Activated T-cell treated with anti-CD3 and anti-CD28 coated beads for 48 hours (primary cell): ENCODE measurements around the gene CCDC116.
"Not testable (repeated sequence)": the region's sequence is repeated elsewhere in the genome, so short reads cannot be mapped to it uniquely, and the experiment has no call there.

Experiments
- DNase-seq: peaks from one replicate; pipeline ENCODE4 v3.0.0-alpha.2; 2020; ENCODE audit warnings: low read depth

CCDC116 gene

GRCh38 chr22:21609556-21610157 lies 22.9 kb upstream of the CCDC116 start:
- not testable (repeated sequence) for DNase-seq

- no peak for DNase-seq
These were observed 21.2 kb upstream of the CCDC116 start for GRCh38 chr22:21611210-21611977.

GRCh38 chr22:21612858-21613257 lies 19.7 kb upstream of the CCDC116 start:
- DNase-seq, result no peak

GRCh38 chr22:21613553-21614233 lies 18.9 kb upstream of the CCDC116 start:
- no peak for DNase-seq

GRCh38 chr22:21615731-21616130 lies 16.8 kb upstream of the CCDC116 start:
- DNase-seq, result no peak

- DNase-seq, result not testable (repeated sequence)
These were observed 15.2 kb upstream of the CCDC116 start for GRCh38 chr22:21617337-21617736.

- no peak for DNase-seq
These were observed 11.5 kb upstream of the CCDC116 start for GRCh38 chr22:21621025-21621424.

- no peak for DNase-seq
These were observed 10.3 kb upstream of the CCDC116 start for GRCh38 chr22:21622011-21622918.

GRCh38 chr22:21622919-21623647 lies 9.5 kb upstream of the CCDC116 start:
- DNase-seq, result no peak

GRCh38 chr22:21623648-21623970 lies 9.0 kb upstream of the CCDC116 start:
- no peak for DNase-seq

GRCh38 chr22:21624120-21624879 lies 8.3 kb upstream of the CCDC116 start:
- DNase-seq, result peak; percentile 50

- no peak for DNase-seq
These were observed 7.4 kb upstream of the CCDC116 start for GRCh38 chr22:21624880-21625791.

- DNase-seq, result no peak
These were observed 6.4 kb upstream of the CCDC116 start for GRCh38 chr22:21626073-21626734.

GRCh38 chr22:21626735-21627469 lies 5.7 kb upstream of the CCDC116 start:
- no peak for DNase-seq

- DNase-seq, result no peak
These were observed 3.9 kb upstream of the CCDC116 start for GRCh38 chr22:21628386-21629254.

GRCh38 chr22:21629255-21630149 lies 3.1 kb upstream of the CCDC116 start, which contains the start of gene YDJC:
YDJC (minus strand) TSS chr22:21630022; CDS start chr22:21630014, 8 bp downstream.
- peak; percentile 95 for DNase-seq
